Spleen (tissue), 11 donors: ENCODE results near the gene LRMDA. TPM values are rescaled to one million over a fixed set of nuclear protein-coding genes. Genes with fewer than 3 reads are reported as not detected.

Source experiments
- DNase-seq: peaks from one replicate; pipeline ENCODE4 v3.0.0-alpha.2; 2020
- H3K27ac ChIP-seq, 8 donors: fragments of 200-600 bp; sonication (generic) in 7 of 8; 1 replicate in 4 of 8; 2 replicates in 4 of 8; pipeline versions ENCODE4 v1.5.0 to v1.8.0; 2016 to 2021; ENCODE audit warnings: inconsistent platforms in 4 of 8, mild to moderate bottlenecking in 4 of 8, moderate library complexity in 1 of 8
- H3K27me3 ChIP-seq, 7 donors: fragments of 200-600 bp; sonication (generic) in 6 of 7; replicated peaks in 1 of 7; 1 replicate in 4 of 7; 2 replicates in 3 of 7; pipeline versions ENCODE4 v1.5.0 to v1.8.0; 2016 to 2021; ENCODE audit warnings: inconsistent platforms in 3 of 7, mild to moderate bottlenecking in 1 of 7
- H3K36me3 ChIP-seq, 6 donors: fragments of 200-600 bp; sonication (generic) in 5 of 6; 1 replicate in 4 of 6; 2 replicates in 2 of 6; pipeline versions ENCODE4 v1.5.0 to v1.8.0; 2016 to 2021; ENCODE audit warnings: inconsistent platforms in 2 of 6
- H3K4me1 ChIP-seq, 6 donors: fragments of 200-600 bp; sonication (generic) in 5 of 6; 1 replicate in 3 of 6; 2 replicates in 3 of 6; pipeline versions ENCODE4 v1.5.0 to v1.8.0; 2016 to 2021; ENCODE audit warnings: inconsistent platforms in 3 of 6
- H3K4me3 ChIP-seq, 8 donors: fragments of 200-600 bp; sonication (generic) in 7 of 8; 1 replicate in 4 of 8; 2 replicates in 4 of 8; pipeline versions ENCODE4 v1.5.0 to v1.8.0; 2016 to 2021; ENCODE audit warnings: inconsistent platforms in 4 of 8, mild to moderate bottlenecking in 4 of 8, moderate library complexity in 2 of 8
- H3K9me3 ChIP-seq, 8 donors: fragments of 200-600 bp; sonication (generic) in 7 of 8; 1 replicate in 4 of 8; 2 replicates in 4 of 8; pipeline versions ENCODE4 v1.5.0 to v1.8.0; 2016 to 2021; ENCODE audit warnings: inconsistent platforms in 4 of 8
- CTCF ChIP-seq, 11 experiments: fragments of 200-600 bp in 7 of 11; fragments of 450-650 bp in 4 of 11; sonication (generic) in 4 of 11; IDR thresholded peaks in 8 of 11; conservative IDR thresholded peaks in 3 of 11; 1 replicate in 7 of 11; 2 replicates in 4 of 11; pipeline versions ENCODE4 v1.4.0 to v1.8.0; 2016 to 2021; ENCODE audit warnings: antibody characterized with exemption in 11 of 11, inconsistent platforms in 4 of 11, mild to moderate bottlenecking in 1 of 11
- POLR2A ChIP-seq, 3 donors: fragments of 450-650 bp; IDR thresholded peaks; one replicate each; pipeline ENCODE4 v1.5.1; 2017; ENCODE audit warnings: antibody characterized with exemption in 3 of 3, mild to moderate bottlenecking in 1 of 3
- POLR2AphosphoS5 ChIP-seq, 3 donors: sonication (generic); formaldehyde crosslinking; IDR thresholded peaks; one replicate each; pipeline ENCODE4 v1.5.1; 2017; ENCODE audit warnings: antibody characterized with exemption in 3 of 3
- WGBS, 5 donors: extraction: QIAGEN DNeasy Blood & Tissue Kit in 3 of 5; methylation state at CpG; one replicate each; pipeline versions ENCODE4 v1.1.5 to v1.1.7; 2013 to 2018; 5-methylcytosine and 5-hydroxymethylcytosine counted together
- intact Hi-C: fragments of 100-400 bp; cut with DNase I; formaldehyde crosslinking; loops from one replicate; pipeline ENCODE4 v1.15.0; 2023; ENCODE audit warnings: low total_unique reads
- polyA plus RNA-seq, 3 donors: library from polyadenylated mRNA; stranded (reverse); fragments of 200-250 nt; gene quantifications; one replicate each; pipeline ENCODE4 v1.2.1, GENCODE V29; 2013
- total RNA-seq, 7 donors: library from RNA; depleted of rRNA in 3 of 7; stranded (reverse); fragments of >200 nt in 3 of 7; fragmentation: NEBNext Ultra II Directional in 4 of 7; extraction: Animal tissue kit (Norgen Biotek cat#: 25700) in 4 of 7; gene quantifications; one replicate each; pipeline versions ENCODE4 v1.1.0 to v1.2.1, GENCODE V29; 2016 to 2021
- donor health status: healthy with polysubstance abuse.
- donor health status: DM: no; HTN: no; CAD: no; lungs with moderate emphysema.
- donor health status: DM: no; HTN: no; CAD: no.
- donor health status: Bipolar disorder and iron deficiency.
- donor health status: healthy.
- donor health status: DM: no; HTN: no; CAD: no.
- donor health status: DM: yes; HTN: yes; CAD: no.

LRMDA gene
- total and polyA plus RNA-seq, 10 donors = 7.3 to 46.6 (median 28.2) TPM

GRCh38 chr10:75911426-75911825, 480.0 kb downstream of the LRMDA start:
- TF ChIP-seq POLR2A (IDR thresholded peaks at IDR 0.05) (no peak), CTCF (IDR thresholded peaks at IDR 0.05 in 8 of 11, conservative IDR thresholded peaks at IDR 0.05 in 3 of 11) (no peak), POLR2AphosphoS5 (IDR thresholded peaks at IDR 0.05) (no peak)

GRCh38 chr10:75916906-75917305, 485.5 kb downstream of the LRMDA start:
- Histone ChIP-seq H3K36me3 (no peaks in the 10 kb centered on the region), H3K4me1 (no peaks in the 10 kb centered on the region), H3K4me3 (no peak overlapping the region), H3K27ac (no peak overlapping the region), H3K27me3 (no peaks in the 10 kb centered on the region), H3K9me3 (no peaks in the 10 kb centered on the region)
- no peak for DNase-seq
- TF ChIP-seq POLR2AphosphoS5 (IDR thresholded peaks at IDR 0.05) = no peak
- no peak for TF ChIP-seq CTCF (IDR thresholded peaks at IDR 0.05 in 8 of 11, conservative IDR thresholded peaks at IDR 0.05 in 3 of 11)
- no peak for TF ChIP-seq POLR2A (IDR thresholded peaks at IDR 0.05)
- 81 to 91% (median 87%) methylated on average over 3 of the region's 3 CpGs for WGBS, 5 donors
- intact Hi-C loops = no loop called here

More at GRCh38 chr10:75911426-75911825, 480.0 kb downstream of the LRMDA start:
- WGBS, 5 donors = 75 to 92% (median 78%) methylated on average over 2 of the region's 2 CpGs
- H3K27me3 ChIP-seq = no peaks in the 10 kb centered on the region
- intact Hi-C loops = no loop called here
- H3K4me3 ChIP-seq = no peak overlapping the region
- no peaks in the 10 kb centered on the region for H3K4me1 ChIP-seq
- H3K27ac ChIP-seq = no peak overlapping the region
- no peaks in the 10 kb centered on the region for H3K36me3 ChIP-seq
- no peaks in the 10 kb centered on the region for H3K9me3 ChIP-seq
- no peak for DNase-seq

- no peak overlapping the region for H3K4me3 ChIP-seq
- H3K36me3 ChIP-seq = no peaks in the 10 kb centered on the region
- H3K4me1 ChIP-seq = no peaks in the 10 kb centered on the region
- WGBS, 5 donors = 70 to 91% (median 88%) methylated on average over 2 of the region's 2 CpGs
- no peaks in the 10 kb centered on the region for H3K9me3 ChIP-seq
- intact Hi-C loops = no loop called here
- H3K27me3 ChIP-seq = no peaks in the 10 kb centered on the region
- H3K27ac ChIP-seq = no peak overlapping the region
- TF ChIP-seq POLR2A (IDR thresholded peaks at IDR 0.05) (no peak), POLR2AphosphoS5 (IDR thresholded peaks at IDR 0.05) (no peak), CTCF (IDR thresholded peaks at IDR 0.05 in 8 of 11, conservative IDR thresholded peaks at IDR 0.05 in 3 of 11) (no peak)
- no peak for DNase-seq
Observed at GRCh38 chr10:75919913-75920312, 488.5 kb downstream of the LRMDA start.

- TF ChIP-seq POLR2AphosphoS5 (IDR thresholded peaks at IDR 0.05) = no peak
- no peak for TF ChIP-seq CTCF (IDR thresholded peaks at IDR 0.05 in 8 of 11, conservative IDR thresholded peaks at IDR 0.05 in 3 of 11)
- TF ChIP-seq POLR2A (IDR thresholded peaks at IDR 0.05) = no peak
- Histone ChIP-seq H3K4me3 (no peak overlapping the region), H3K27me3 (no peaks in the 10 kb centered on the region), H3K27ac (no peak overlapping the region), H3K9me3 (no peaks in the 10 kb centered on the region), H3K4me1 (no peaks in the 10 kb centered on the region), H3K36me3 (no peaks in the 10 kb centered on the region)
- intact Hi-C loops = no loop called here
- no peak for DNase-seq
Observed at GRCh38 chr10:75922435-75922834, 491.0 kb downstream of the LRMDA start.
